HG03060 (cell line): ENCODE measurements around the gene BCAS1.
"Not testable (repeated sequence)": the region's sequence is repeated elsewhere in the genome, so short reads cannot be mapped to it uniquely, and the experiment has no call there.

Experiments
- ATAC-seq: cut with Tn5 transposase; IDR thresholded peaks from one replicate; pipeline ENCODE4 v1.9.1; 2021; ENCODE audit warnings: low read depth, moderate number of reproducible peaks; ENCODE audit not compliant: unreplicated experiment

The BCAS1 gene

DNA sequence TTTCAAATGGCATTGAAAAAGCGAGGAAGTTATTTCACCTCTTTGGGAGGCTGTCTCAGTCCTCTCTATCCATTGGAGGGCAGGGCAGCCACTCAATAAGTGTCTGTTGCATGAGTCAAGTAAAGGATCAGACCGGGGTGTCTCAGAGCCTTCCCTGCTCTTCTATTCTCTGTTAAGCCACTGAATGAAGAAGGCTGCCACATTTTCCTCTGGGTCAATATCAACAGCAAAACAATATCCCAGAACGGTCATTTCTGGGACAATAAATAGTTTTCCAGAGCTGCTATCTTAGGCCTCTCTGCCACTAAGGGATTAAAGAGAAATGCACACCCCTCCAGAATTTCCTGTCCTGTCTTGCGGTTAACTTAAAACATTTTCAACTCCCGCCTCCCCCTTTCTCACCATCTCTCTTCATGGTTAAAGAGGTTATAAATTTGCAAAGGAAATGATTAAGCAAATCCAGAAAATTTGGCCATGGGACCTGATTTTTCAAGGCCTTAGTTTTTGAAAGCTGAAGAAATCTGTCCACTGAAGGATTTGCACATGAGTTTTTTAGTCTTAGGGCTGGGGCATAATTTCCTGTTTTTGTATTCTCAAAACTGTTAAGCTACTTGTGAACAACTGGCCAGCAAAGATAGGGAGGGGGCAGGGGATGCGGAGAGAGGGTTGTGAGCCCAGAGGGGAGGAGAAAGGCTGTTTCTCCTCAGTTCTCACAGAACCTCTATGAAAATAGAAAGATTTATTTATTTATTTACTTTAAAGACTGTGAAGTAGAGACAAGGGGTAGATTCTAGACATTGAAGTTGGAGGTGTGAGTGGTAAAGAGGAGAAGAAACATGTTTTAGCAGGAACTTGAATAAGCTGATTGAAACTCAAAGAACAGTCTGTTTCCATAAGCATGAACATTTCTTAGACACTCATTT lies 135.7 kb downstream of the BCAS1 start:
- ATAC-seq: no peak

DNA sequence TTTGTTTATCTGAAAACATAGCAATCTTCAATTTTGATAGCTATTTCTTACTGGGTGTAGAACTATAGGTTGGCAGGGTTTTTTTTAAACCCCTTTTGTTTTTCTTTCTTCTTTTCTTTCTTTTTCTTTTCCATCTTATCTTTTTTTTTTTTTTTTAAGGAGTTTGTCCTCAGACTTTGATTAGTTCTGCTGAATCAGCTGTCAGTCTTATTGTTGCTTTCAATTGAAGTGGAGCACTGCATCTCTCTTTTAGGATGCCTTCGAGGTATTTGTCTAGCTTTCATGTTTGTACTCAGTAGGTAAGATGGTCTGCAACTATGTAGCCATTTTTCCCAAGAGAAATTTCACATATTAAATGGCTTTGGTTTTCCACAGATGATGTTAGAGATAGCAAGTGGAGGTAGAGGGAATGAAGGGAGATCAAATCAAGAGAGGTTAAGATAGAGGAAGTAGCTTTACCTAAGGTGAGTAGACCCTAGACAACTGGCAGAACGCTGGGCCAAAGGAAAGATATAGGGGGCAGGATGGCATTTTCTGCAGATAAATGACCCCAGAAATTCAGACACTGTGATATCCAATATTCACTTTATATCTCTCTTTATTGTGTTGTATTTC lies 137.1 kb downstream of the BCAS1 start:
- ATAC-seq: no peak

DNA sequence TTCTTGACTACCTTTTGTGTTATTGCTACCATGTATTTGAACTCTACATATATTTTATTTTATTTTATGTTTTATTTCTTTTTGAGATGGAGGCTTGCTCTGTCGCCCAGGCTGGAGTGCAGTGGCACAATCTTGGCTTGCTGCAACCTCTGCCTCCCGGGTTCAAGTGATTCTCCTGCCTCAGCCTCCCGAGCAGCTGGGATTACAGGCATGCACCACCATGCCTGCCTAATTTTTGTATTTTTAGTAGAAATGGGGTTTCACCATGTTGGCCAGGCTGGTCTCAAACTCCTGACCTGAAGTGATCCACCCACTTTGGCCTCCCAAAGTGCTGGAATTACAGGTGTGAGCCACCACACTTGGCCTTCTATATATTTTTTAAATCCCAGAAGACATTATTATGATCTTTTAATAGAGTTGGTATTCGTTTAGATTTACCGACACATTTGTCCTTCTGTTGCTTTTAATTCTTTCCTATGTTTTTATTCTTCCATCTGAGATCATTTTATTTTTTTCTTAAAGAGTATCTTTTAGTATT lies 137.7 kb downstream of the BCAS1 start:
- not testable (repeated sequence) for ATAC-seq

DNA sequence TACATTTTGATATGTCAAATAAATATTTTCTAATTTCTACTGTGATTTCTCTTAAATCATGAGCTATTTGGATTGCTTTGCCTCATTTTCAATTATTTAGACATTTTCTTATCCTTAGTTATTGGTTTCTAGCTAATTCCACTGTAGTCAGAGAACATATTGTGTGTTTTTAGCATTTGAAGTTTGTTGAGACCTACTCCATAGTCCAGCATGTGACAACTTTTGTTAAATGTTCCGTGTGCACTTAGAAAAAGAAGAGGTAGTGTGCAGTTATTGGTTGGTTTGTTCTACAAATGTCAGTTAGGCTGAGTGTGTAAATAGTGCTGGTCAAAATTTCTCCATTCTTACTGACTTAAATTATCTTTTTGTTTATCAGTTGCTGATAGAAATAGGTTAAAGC lies 138.8 kb downstream of the BCAS1 start:
- ATAC-seq: no peak

DNA sequence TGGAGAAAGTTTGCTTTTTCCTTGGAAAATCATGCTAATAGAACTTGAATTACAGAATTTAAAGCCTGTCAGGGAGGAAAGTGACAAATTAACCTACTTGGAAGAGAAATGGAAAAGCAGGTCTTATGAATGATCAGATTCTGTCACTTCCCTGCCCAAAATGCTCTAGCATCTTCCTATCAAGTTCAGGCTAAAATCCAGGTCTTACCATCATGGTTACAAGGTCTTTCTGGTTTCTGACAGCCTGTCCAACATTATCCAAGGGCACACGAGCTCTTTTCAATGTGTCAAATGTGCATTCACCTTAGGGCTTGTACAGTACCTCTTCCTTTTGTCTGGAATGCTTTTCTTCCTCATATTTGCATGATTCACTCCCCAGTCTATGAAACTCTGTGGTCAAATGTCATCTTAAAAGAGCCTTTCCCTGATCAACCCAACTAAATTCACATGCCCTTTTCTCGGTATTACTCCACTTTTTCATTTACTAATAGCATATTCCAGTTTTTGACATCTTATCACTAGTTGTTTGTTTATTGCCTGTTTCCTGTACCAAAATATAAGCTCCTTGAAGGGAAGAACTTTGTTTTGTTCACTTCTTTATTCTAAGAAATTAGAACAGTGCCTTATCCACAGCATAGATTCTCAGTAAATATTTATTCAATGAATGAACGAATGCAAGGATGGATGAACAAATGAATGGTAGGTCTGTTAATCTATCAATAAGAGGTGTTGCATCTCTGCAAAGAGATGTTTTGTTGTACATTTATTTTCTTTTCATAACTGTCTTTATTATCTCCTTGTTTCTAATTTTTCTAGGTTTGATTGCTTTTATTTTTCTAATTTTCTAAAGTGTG lies 139.5 kb downstream of the BCAS1 start:
- no peak for ATAC-seq

DNA sequence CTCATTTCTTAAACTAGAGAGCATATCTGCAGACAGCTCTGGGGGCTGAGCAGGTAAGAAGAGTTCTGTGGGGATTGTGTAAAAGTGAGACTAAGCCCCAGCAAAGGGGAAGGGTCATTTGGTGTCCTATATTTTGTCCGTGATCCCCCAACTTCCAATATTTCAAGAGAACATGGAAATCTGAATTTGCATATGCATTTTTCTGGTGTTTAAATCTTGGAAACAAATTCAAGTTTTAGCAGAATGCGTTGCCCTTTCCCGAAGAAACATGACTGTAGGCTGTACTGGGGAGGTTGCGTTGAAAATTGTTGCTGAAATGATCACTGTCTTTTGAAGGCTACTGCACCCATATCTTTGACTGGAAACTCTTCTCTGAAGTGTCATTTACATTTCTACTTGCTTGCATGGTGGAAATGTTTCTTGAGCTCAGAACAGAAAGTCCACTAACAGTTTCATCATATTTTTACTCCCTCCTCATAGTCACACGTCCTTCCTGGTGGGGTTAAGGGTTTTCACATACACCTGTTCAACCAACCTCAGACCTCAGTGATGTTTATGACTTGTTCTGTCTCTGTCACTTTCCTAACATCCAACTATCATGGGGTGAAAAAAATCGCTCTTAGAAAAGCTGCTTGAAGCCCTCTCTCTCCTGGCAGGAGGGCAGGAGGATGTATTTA lies 140.3 kb downstream of the BCAS1 start:
- peak; percentile 45 for ATAC-seq

DNA sequence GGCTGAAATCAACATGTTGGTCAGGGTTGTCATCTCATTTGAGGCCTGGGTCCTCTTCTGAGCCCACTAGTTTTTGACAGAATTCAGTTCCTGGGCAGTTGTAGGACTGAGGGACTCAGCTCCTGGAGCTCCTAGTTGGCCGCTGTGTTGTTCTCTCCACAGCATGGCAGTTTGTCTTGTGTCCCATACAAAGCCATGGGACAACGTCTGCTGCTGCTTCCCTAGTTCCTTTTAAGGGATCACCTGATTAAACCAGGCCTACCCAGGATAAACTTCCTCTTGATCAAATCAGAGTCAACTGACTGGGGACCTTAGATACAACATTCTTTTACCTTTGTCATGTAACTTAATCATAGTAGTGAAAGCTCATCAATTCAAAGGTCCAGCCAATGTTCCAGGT lies 141.0 kb downstream of the BCAS1 start:
- ATAC-seq: no peak

DNA sequence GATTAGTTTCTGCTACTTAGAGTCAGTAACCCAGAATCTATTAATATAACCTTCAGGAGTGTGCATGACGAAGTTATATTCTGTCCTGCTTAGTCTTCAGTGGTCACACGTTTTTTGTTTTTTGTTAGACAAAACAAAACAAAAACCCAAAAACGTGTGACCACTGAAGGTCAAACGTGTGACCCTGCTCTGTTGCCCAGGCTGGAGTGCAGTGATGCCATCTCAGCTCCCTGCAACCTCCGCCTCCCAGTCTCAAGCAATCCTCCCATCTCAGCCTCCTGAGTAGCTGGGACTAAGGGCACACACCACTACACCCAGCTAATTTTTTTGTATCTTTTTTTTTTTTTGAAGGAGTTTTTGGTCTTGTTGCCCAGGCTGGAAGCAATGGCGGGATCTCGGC lies 142.4 kb downstream of the BCAS1 start:
- ATAC-seq: no peak

DNA sequence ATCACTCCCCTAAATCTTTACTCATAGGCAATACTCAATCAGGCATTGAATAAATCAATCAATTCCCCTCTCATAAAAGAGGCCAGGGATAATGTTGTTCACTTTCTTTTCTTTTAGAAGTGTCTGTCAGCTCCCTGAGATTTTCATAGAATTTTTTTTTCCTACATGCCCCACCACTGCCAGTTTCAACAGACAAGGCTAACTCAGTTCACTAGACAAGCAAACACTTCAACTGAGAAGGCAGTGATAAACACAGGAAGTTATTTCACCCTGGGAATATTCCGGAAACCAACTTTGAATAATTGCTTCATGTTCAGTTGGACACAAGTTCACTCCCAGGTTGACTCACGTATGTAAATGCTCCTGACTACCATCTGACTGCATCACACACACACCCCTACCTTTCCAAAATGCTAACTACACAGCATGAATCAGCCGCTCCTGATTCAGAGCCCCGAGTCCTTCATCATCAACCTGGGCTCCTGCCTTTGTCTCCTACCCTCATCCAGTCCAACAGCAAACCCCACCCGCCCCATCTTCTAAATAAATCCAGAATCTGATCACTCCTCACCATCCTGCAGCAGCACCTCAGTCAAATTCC lies 143.9 kb downstream of the BCAS1 start:
- ATAC-seq: peak; percentile 55

DNA sequence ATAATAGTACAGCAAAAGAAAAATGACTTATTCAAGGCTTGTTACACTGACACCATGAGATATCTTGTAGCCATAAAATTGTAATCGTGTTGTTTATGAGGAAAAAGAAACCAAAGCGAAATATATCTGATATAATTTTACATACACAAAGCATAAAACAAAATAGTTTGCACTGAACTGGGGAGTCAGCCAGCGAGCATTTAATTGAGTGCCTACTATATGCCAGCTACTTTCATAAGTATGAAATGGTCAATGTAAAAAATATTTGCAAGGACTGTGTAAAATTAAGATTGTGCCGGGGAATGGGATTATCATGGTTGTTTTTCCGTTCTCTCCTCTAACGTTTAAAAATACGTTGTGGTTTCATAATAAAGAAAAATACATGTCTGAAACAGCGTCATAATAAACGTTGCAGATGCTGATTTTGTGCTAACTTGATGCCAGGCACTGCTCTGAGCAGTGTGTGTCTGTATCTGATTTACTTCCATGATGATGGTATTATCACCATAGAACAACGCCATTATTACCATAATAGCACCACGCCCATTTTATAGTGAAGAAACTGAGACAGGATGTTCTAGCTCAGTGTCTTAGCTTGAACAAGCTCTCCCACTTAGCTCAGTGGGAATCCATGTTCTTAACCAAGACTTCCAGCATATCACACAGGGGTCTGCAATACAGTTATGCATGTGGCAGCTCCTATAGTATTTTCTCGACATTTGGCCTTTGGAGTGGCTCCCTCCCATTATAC lies 144.6 kb downstream of the BCAS1 start:
- ATAC-seq: no peak

DNA sequence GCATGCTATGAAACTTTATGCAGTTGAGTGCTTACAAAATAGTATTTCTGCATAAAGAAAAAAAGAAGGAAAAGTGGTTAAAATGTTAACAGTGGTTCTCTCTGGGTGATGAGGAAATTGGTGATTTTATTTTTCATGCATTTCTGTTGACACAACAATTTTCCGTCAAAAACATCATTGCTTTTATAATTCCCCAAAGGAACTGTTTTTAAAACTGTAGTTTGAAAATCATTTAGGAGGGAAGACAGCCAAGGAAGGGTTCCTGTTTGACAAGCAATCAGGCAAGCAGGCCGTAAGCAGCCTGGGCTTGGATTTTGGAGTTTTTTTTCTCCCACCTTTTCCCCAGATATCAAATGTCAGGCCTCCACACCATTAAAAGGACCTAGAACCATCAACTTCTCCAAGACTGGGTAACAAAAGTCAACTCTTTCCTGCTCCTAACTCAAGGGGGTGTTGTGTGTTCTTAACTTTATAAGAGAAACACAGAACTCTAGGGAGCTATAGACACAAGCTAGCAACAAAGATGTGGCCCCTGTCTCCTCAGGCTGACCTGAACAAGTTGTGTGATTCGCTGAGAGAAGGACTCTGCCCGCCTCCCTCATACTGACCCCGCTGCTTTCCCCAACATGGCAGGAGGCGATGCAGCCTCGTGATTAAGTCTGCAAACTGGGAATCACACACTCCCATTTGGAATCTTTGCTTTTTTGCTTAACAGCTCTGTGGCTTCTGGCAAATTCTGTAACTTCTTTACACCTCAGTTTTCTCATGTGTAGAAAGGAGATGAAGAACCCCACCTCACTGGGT lies 146.6 kb downstream of the BCAS1 start:
- ATAC-seq: no peak

DNA sequence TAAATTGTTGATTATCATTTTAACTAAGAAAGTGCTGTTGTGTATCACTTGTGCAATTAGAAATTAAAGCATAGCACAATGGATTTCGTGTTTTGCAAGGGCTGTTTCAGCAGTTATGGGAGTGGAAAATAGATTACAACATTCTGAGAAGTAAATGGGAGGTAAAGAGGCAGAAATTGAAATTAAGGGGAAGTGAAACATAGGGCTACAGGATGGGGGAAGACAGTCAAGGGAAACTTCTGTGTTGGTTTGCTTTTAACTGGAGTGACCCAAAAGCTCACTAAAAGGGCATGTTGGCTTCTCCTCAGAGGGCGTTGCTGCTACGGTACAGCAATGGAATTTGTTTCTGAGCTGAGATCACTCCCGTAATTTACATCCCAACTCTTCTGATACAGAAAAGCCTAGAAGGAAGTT lies 147.5 kb downstream of the BCAS1 start:
- peak; percentile 43 for ATAC-seq

DNA sequence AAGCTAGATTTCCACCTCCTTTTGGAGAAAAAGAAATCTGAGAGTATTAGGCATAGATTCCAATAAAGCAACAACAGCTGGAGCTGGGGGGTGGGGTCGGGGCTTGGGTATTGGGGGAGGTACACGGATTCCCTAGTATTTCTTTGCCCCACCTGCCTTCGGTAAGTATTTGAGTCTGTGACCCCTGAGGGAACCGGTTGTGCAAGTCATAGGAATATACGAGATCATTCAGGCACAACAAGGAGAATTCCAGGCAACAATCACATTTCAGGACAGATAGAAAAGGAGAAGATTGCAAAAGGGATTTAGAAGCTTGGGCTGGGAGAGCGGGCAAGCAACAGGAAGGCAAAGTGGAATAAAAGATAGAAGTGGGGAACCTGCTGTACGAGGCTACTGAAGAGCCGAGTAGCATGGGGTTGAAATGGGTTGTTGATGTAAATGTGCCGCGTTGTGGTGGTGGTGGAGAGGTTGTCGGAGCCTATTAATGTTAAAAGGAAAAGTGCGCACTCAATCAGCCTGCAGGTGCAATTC lies 148.9 kb downstream of the BCAS1 start:
- ATAC-seq: no peak

DNA sequence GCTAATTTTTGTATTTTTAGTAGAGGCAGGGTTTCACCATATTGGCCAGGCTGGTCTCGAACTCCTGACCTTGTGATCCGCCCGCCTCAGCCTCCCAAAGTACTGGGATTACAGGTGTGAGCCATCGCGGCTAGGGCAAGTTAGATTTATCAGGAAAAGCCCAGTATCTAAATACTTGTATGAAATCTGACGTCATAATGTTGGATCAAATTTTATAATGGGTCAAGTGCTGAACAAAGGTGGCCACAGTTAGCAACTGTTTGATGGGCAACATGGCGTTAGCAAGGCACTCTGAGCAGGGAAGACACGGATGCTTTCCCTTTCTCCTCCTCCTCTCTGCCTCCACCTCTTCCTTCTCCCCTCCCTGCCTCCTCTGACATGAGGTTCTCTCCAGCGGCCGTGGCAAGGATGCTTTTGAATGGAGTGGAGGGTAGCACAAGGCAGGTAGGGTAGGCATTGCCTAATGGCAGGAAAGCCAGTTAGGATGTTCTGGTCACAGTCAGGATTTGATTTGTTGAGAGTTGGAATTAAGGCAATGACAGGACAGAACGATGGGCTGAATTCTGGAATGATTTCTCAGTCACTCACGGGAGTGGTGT lies 149.6 kb downstream of the BCAS1 start:
- no peak for ATAC-seq

DNA sequence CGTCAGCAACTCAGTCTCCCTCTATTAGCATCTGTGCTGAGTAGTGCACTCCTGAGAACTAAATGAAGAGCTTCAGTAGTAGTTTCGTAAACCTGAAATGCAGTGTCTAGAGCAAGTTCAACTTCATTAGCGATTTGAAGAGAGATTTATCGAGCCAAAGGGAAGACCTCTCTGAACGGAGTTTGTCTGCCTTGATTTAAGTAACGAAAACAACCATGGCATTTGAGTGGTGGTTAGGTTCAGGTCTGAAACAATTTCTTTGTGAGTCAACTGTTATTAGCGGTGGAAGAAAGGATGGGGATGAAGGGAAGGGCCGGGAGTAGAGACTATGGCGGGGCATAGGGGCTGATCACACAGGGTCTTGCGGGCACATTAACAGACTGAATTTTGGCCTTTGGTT lies 150.5 kb downstream of the BCAS1 start:
- no peak for ATAC-seq

DNA sequence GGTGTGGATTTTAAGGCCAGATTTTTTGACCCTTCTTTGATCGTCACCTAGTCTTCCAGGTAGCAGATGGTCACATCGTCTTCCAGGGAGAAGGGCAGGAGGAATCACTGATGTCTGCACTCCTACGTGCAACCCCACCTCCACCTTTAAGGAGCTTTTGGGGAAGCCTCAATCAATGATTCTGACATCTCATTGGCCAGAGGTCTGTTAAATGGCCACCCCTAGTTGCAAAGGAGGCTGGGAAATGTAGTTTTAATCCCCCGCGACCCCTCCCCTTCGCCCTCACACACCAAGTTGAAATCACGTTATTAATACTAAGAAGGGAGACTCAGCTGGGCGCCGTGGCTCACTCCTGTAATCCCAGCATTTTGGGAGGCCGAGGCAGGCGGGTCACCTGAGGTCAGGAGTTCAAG lies 151.4 kb downstream of the BCAS1 start:
- no peak for ATAC-seq

DNA sequence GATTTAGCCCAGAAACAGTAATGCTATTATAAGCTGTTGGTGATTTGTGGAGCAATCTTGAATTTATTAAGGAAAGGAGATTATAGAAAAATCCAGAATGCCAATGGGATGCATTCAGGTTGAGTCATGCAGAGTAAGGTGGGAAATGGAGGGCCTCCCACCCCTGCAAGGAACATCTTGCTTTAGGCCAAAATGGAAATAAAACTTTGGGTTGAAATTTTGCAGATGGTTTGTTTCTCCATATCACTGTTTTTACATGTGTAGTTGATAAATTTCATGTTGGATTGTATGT lies 152.4 kb downstream of the BCAS1 start:
- ATAC-seq: no peak
